Stimulated activated CD4-positive, alpha-beta T cell treated with anti-CD3 and anti-CD28 coated beads, Interleukin-4, amount 100 ng/mL, for 48 hours (primary cell): Measurements from ENCODE around the gene ZDHHC21.
A peak's percentile ranks its signal among the peaks of the same experiment; 100 is the strongest.

Experiments
- DNase-seq, 2 donors: peaks; one replicate each; pipeline ENCODE4 v3.0.0-alpha.2; 2020; ENCODE audit warnings: low read depth in 2 of 2

ZDHHC21 gene, protein sequence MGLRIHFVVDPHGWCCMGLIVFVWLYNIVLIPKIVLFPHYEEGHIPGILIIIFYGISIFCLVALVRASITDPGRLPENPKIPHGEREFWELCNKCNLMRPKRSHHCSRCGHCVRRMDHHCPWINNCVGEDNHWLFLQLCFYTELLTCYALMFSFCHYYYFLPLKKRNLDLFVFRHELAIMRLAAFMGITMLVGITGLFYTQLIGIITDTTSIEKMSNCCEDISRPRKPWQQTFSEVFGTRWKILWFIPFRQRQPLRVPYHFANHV

GRCh38 chr9:14693251-14693861 lies at the start of gene ZDHHC21:
ZDHHC21 (minus strand) TSS chr9:14693432; CDS start chr9:14674340, 19,092 bp downstream.
- peak; percentile 39 to 46 for DNase-seq

- DNase-seq, result no peak
These were observed 48.1 kb upstream of the ZDHHC21 start for GRCh38 chr9:14741369-14741768.

DNA sequence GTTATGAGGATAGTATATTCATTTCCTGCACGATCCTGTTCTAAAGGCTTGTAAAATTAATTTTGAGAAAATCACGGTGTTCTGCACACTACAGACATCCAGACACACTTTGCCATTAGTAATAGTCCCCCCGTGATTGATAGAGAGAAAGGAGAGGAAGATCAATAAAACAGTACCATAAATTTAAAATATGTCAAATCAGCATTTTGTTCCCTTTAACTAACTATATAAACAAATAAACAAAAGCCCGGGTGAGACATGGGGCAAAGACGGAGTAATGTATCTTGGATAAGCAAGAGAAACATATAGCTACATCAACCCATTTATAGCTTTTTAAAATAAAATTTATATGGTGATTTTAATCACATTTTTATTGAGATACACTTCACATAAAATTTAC lies 39.9 kb upstream of the ZDHHC21 start:
- no peak for DNase-seq

GRCh38 chr9:14731294-14731981 lies 38.2 kb upstream of the ZDHHC21 start:
- DNase-seq, result no peak

GRCh38 chr9:14730461-14730898 lies 37.2 kb upstream of the ZDHHC21 start:
- DNase-seq, result no peak

DNA sequence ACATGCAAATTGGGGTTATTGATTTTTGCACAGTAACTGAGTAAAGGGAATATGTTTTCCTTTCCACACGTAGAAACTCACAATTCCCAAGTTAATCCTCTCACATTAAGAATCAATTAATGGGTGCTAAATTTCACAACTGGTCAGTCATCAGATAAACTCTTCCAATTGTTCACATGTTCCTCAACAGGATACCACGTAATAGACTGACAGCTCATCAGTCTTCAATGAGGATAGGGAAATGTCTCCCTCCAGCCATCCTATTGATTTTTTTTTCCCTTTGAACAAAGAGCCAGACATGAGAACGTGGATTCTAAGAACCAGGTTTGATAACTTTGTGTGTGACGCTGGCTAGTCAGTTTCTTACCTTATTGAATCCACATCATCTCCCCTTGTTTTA lies 30.1 kb upstream of the ZDHHC21 start:
- no peak for DNase-seq

GRCh38 chr9:14722391-14723035 lies 29.3 kb upstream of the ZDHHC21 start, which contains the start of gene CER1:
CER1 (minus strand) TSS chr9:14722733; CDS start chr9:14722672, 61 bp downstream.
- DNase-seq, result no peak

GRCh38 chr9:14719231-14719923 lies 26.1 kb upstream of the ZDHHC21 start:
- DNase-seq, result no peak

- DNase-seq, result no peak
These were observed 21.9 kb upstream of the ZDHHC21 start for GRCh38 chr9:14715102-14715501.

DNA sequence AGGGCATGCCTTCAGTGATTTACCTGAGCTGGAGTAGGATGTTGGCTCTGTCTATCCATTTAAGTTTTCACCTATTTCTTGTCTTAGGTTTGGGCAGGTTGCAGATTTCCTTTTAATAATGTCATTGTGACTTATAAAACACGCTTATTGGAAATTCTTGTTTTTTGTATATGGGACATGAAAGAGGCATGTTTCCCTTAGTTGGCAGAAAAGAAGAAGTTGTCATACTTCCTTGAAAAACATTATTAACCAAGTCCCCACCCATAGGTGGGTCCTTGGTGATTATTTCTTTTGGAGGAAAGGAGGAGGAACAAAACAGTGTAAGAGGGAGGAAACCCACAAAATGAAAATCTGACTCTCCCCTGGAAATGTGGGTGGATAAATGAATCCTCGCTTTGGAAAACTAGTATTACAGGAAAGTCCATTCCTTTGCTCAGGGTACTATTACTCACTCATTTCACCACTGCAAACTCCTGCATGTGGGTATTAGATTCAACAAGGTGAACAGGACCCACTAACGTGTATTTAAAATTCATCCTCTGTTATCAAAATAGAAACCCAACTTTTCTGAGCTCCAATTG lies 20.0 kb upstream of the ZDHHC21 start:
- no peak for DNase-seq

DNA sequence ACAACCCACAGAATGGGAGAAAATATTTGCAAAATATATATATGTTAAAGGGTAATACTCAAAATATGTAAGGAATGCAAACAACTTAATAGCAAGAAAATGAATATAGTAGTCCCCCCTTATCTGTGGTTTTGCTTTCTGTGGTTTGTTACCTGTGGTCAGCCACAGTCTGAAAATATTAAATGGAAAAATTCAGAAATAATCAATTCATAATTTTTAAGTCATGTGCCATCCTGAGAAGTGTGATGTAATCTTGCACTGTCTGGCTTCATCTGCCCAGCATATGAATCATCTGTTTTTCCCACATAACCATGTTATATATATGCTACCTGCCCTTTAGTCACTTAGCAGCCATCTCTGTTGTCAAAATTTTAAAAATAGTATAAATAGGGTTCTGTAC lies 17.6 kb upstream of the ZDHHC21 start:
- DNase-seq, result no peak

GRCh38 chr9:14706530-14707140 lies 13.4 kb upstream of the ZDHHC21 start:
- DNase-seq, result no peak

DNA sequence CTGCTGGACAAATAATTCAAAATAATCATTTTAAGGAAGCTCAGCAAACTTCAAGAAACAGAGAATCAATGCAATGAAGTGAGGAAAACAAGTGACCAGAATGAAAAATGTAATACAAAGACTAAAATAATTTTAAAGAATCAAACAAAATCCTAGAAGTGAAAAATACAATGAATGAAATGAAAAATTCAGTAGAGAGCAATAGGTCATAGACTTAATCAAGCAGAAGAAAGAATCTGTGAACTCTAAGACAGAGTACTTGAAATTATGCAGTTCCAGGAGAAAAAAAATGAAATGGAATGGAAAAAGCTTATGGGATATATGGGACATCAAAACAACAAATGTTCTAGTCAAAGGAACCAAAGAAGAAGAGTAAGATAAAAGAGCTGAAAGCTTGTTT lies 11.8 kb upstream of the ZDHHC21 start:
- DNase-seq, result no peak

GRCh38 chr9:14704281-14704680 lies 11.0 kb upstream of the ZDHHC21 start:
- DNase-seq, result no peak

DNA sequence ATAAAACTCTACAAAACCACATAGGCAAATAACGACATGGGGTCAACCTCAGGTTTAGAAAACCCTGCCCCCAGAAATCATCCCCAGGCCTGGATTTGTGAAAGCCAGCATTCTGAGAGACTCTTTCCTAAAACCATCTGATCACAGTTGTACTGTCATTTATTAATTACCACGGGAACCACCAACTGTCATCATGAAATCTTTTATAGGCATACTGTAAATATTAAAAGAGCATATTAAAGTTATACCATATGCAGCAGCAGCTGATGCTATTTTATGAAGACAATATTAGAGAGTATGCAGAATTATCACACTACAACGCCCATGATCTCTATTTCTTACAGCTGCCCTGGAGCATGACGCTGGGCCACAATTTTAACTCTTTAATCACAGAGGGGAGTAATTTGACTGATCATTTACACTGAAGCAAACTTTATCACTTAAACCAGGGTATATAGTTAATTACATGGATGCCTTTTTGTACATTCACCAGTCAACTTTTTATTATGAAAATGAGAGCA lies 9.0 kb upstream of the ZDHHC21 start:
- no peak for DNase-seq

- peak; percentile 2 to 8 for DNase-seq
These were observed 572 bp downstream of the ZDHHC21 start for GRCh38 chr9:14692470-14693250.

DNA sequence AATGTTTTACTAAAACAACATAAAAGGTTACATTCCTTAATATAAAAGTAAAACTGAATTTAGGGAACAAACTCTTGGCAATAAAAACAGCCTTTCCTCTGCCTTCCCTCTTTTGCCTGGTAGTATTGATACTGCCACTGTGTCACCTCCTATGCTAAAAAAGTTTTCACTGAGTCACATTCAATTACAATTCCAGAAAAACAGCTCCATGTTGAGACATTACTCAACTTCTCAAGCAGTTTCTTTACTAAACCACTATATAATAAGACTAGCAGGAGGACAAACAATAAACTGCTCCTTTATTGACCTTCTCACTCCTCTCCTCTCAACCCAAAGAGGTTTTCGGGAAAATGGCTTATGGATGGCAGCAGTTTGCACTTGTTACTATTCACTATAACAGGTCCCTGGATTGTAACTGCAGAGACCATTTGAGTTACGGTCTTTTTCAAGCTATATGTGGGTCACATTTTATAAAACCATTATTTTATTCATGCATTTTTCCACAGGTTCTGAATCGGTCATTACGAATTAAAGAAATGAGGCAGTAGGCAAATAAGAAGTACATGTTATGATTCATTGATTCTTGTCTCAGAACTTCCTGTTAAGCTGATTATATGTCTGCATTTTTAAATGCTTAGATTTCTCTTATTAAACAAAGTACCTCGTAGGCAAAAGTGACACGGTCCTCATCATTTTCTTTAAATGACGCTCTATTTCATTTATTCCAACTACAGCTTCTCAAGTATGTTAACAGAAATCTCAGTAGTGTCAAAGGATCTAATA lies 2.1 kb downstream of the ZDHHC21 start:
- no peak for DNase-seq

DNA sequence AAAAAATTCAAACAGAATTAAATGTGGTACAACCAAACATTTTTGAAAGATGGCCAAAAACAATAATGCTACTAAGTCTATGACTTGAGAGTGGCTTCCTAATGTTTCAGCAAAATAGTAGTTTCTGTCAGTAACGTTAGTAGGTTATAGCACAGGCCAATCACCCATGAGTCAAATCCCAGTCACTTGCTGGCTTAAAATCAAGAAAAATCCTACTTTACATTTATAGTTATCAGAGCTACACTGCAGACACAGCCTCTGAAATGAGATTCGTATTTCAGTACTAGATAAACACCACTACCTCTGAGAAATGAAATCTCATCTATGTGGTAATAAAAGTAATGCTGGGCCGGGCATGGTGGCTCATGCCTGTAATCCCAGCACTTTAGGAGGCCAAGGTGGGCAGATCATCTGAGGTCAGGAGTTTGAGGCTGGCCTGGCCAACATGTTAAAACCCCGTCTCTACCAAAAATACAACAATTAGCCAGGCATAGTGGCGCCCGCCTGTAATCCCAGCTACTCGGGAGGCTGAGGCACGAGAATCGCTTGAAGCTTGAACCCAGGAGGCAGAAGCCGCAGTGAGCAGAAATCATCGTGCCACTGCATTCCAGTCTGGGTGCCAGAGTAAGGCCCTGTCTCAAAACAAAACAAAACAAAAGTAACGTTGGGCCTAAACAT lies 6.1 kb downstream of the ZDHHC21 start:
- DNase-seq, result no peak

DNA sequence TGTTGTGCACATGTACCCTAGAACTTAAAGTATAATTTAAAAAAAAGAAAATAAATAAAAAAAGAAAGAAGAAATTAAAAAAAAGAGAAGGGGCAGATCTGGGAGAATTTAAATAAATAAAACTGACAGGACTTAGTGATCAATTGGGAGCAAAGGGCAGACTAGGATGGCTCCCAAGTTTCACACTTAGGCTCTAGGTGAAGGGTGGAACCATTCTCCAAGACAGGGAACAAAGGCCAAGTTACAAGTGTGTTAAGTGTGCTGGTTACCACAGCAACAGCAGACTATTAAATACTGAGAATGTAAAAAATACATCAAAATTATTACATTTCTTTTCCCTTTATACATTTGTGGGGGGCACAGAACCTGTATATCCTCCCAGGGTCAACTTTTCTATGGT lies 7.1 kb downstream of the ZDHHC21 start:
- no peak for DNase-seq
